GM12878 (cell line): ENCODE measurements around the gene PSMD13.

Source experiments
- ESRRA ChIP-seq: IDR thresholded peaks from 2 replicates; pipeline ENCODE4 v1.6.1; 2012; ENCODE audit warnings: mild to moderate bottlenecking, low read length, improper control_type of control experiment
- POLR2A ChIP-seq: IDR thresholded peaks from 2 replicates; pipeline ENCODE4 v1.6.1; 2011; ENCODE audit warnings: low read depth, mild to moderate bottlenecking, low read length
- TF ChIP-seq, protein P1 (sequence below): fragments of 450-650 bp; IDR thresholded peaks from 2 replicates; pipeline ENCODE4 v1.6.1; 2014; ENCODE audit warnings: mild to moderate bottlenecking

DNA sequence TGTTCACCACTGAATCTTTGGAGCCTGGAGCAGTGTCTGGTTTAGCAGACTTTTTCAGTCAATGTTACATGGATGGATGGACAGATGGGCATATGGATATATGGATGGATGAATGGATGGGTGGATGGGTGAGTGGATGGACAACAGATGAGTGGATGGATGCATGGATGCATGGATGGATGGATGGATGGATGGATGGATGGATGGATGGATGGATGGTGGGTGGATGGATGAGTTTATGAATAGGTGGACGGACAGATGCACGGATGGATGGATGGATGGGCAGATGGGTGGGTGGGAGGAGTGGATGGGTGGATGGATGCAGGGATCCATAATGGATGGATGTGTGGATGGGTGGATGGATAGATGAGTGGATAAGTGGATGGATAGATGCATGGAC is 19.0 kb downstream of the PSMD13 start:
- no peak for TF ChIP-seq POLR2A
- TF ChIP-seq ESRRA, result no peak
- TF ChIP-seq, protein P1, sequence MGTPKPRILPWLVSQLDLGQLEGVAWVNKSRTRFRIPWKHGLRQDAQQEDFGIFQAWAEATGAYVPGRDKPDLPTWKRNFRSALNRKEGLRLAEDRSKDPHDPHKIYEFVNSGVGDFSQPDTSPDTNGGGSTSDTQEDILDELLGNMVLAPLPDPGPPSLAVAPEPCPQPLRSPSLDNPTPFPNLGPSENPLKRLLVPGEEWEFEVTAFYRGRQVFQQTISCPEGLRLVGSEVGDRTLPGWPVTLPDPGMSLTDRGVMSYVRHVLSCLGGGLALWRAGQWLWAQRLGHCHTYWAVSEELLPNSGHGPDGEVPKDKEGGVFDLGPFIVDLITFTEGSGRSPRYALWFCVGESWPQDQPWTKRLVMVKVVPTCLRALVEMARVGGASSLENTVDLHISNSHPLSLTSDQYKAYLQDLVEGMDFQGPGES, result no peak
